Measurements from ENCODE around the gene GLG1.

GRCh38 chr16:74611721-74612120 lies 4.8 kb upstream of the GLG1 start:
- no peak for TF ChIP-seq CTCF (conservative IDR thresholded peaks at IDR 0.05)
- TF ChIP-seq EZH2 (IDR thresholded peaks at IDR 0.05; ENCODE audit: low read depth), result no peak

All from PC-9 (cell line).